Fibroblast of lung (primary cell): ENCODE measurements around the gene ALOXE3. TPM values are rescaled to one million over a fixed set of nuclear protein-coding genes. Genes with fewer than 3 reads are reported as not detected.

ENCODE experiments used
- DNase-seq, 2 donors: peaks; one replicate each; pipeline versions ENCODE4 v3.0.0 to v3.0.0-alpha.2; 2010; ENCODE audit warnings: low read depth in 2 of 2
- H2AFZ ChIP-seq: 2 replicates; pipeline ENCODE4 v1.5.1; 2012; ENCODE audit warnings: low read length, control low read depth, inconsistent platforms
- H3K27ac ChIP-seq: 2 replicates; pipeline ENCODE4 v1.5.1; 2011; ENCODE audit warnings: low read length, control low read depth; ENCODE audit not compliant: insufficient read depth
- H3K27me3 ChIP-seq: 2 replicates; pipeline ENCODE4 v1.5.1; 2011; ENCODE audit warnings: mild to moderate bottlenecking, low read length; ENCODE audit not compliant: control insufficient read depth, insufficient read depth
- H3K36me3 ChIP-seq: 2 replicates; pipeline ENCODE4 v1.5.1; 2011; ENCODE audit warnings: low read length; ENCODE audit not compliant: control insufficient read depth, insufficient read depth
- H3K4me1 ChIP-seq: 2 replicates; pipeline ENCODE4 v1.5.1; 2011; ENCODE audit warnings: low read length; ENCODE audit not compliant: control insufficient read depth, insufficient read depth; ENCODE audit errors: extremely low read depth
- H3K4me2 ChIP-seq: 2 replicates; pipeline ENCODE4 v1.5.1; 2011; ENCODE audit warnings: low read length, control low read depth; ENCODE audit not compliant: insufficient read depth; ENCODE audit errors: extremely low read depth
- H3K4me3 ChIP-seq, 4 experiments: fragments of 200-600 bp in 1 of 4; sonication (generic) in 1 of 4; replicated peaks in 1 of 4; 2 replicates each; pipeline ENCODE4 v1.5.1; 2011 to 2016; ENCODE audit warnings: low read length in 4 of 4, low read depth in 3 of 4, mild to moderate bottlenecking in 3 of 4, control low read depth in 2 of 4, inconsistent platforms in 1 of 4, mixed read lengths in 1 of 4; ENCODE audit not compliant: insufficient read depth in 1 of 4; ENCODE audit errors: control extremely low read depth in 1 of 4
- H3K79me2 ChIP-seq: 2 replicates; pipeline ENCODE4 v1.5.1; 2012; ENCODE audit warnings: mild to moderate bottlenecking, low read length, inconsistent platforms; ENCODE audit not compliant: control insufficient read depth, insufficient read depth
- H3K9ac ChIP-seq: 2 replicates; pipeline ENCODE4 v1.5.1; 2011; ENCODE audit warnings: mild to moderate bottlenecking, low read length, control low read depth; ENCODE audit not compliant: insufficient read depth
- H3K9me3 ChIP-seq: 2 replicates; pipeline ENCODE4 v1.5.1; 2012; ENCODE audit warnings: low read depth, low read length; ENCODE audit not compliant: control insufficient read depth, insufficient read depth
- H4K20me1 ChIP-seq: 2 replicates; pipeline ENCODE4 v1.5.1; 2011; ENCODE audit warnings: low read length; ENCODE audit not compliant: control insufficient read depth, insufficient read depth; ENCODE audit errors: extremely low read depth
- EZH2 ChIP-seq: IDR thresholded peaks from 2 replicates; pipeline ENCODE4 v1.5.1; 2012; ENCODE audit warnings: low read length, control low read depth, mild to moderate bottlenecking; ENCODE audit errors: missing control alignments
- polyA plus RNA-seq, 2 donors: library from polyadenylated mRNA; depleted of rRNA in 1 of 2; stranded (reverse) in 1 of 2; unstranded in 1 of 2; fragments of >200 nt; gene quantifications; 2 replicates each; pipeline ENCODE4 v1.2.1, GENCODE V29; 2011 to 2012; ENCODE audit warnings: missing spikeins in 1 of 2
- total RNA-seq: library from RNA; depleted of rRNA; stranded (reverse); fragments of >200 nt; gene quantifications from 2 replicates; pipeline ENCODE4 v1.2.1, GENCODE V29; 2014
- TF ChIP-seq, protein P1 (sequence below), 2 donors: IDR thresholded peaks in 1 of 2; conservative IDR thresholded peaks in 1 of 2; 1 replicate in 1 of 2; 2 replicates in 1 of 2; pipeline ENCODE4 v1.5.1; 2011 to 2012; ENCODE audit warnings: low read length in 2 of 2, control low read depth in 1 of 2, inconsistent platforms in 1 of 2, low read depth in 1 of 2, mild to moderate bottlenecking in 1 of 2

Gene ALOXE3
- total and polyA plus RNA-seq, 2 donors (not counting 1 experiment from before 2014, with no cell fraction given) = 0.01 TPM; not detected in 1

DNA sequence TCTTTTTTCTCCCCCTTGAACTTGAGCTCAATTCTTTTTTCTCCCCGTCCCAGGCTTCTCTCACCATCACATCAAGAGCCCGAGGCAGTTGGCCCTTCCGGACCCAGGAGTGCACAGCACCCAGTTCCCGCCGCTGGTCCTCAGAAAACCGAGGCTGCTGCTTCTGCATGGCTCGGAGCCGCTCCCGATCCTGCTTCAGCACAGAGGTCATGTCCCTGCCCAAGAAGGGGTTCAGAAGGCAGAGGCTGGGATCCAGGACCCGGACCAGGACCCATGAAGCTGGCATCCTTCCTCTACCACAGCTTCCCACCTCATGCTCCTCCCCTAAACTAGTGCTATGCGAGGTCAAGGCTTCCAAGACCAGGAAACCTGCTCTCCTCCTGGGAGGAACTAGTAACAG lies 23.4 kb upstream of the ALOXE3 start:
- H3K79me2 ChIP-seq = no peaks in the 10 kb centered on the region
- no peaks in the 10 kb centered on the region for H3K27me3 ChIP-seq
- TF ChIP-seq, protein P1, sequence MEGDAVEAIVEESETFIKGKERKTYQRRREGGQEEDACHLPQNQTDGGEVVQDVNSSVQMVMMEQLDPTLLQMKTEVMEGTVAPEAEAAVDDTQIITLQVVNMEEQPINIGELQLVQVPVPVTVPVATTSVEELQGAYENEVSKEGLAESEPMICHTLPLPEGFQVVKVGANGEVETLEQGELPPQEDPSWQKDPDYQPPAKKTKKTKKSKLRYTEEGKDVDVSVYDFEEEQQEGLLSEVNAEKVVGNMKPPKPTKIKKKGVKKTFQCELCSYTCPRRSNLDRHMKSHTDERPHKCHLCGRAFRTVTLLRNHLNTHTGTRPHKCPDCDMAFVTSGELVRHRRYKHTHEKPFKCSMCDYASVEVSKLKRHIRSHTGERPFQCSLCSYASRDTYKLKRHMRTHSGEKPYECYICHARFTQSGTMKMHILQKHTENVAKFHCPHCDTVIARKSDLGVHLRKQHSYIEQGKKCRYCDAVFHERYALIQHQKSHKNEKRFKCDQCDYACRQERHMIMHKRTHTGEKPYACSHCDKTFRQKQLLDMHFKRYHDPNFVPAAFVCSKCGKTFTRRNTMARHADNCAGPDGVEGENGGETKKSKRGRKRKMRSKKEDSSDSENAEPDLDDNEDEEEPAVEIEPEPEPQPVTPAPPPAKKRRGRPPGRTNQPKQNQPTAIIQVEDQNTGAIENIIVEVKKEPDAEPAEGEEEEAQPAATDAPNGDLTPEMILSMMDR (conservative IDR thresholded peaks at IDR 0.05 in 1 of 2, IDR thresholded peaks at IDR 0.05 in 1 of 2; ENCODE audit: low read depth in 1 of 2, low read length in 2 of 2) = no peak
- TF ChIP-seq EZH2 = no peak
- peaks cover 25% of the 10 kb centered on the region for H3K36me3 ChIP-seq
- H4K20me1 ChIP-seq = no peaks in the 10 kb centered on the region
- no peak overlapping the region for H2AFZ ChIP-seq
- DNase-seq = no peak
- H3K27ac ChIP-seq = no peak overlapping the region
- no peak overlapping the region for H3K9ac ChIP-seq
- no peak overlapping the region for H3K4me2 ChIP-seq
- no peak overlapping the region for H3K4me3 ChIP-seq
- peaks cover 8% of the 10 kb centered on the region for H3K4me1 ChIP-seq
- no peaks in the 10 kb centered on the region for H3K9me3 ChIP-seq

DNA sequence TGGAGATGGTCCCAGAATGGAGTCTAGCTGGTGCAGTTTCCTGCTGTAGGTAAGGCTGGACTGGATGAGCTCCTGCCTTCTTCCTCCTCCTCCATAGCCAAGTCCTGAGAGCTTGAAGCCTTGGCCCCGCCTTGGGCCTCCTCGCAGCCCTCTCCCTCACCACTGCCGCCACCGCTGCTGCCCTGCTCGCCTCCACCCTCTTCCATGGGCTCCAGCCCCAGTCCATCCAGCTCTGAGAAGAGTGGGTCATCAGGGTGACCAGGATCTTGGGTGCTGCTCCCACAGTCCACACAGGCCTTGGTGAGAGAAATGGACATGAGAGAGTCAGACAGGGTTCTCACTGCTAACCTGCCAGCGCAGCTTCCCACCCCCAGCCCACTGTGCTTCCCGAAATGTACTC lies 22.7 kb upstream of the ALOXE3 start:
- DNase-seq = no peak
- Histone ChIP-seq H3K79me2 (no peaks in the 10 kb centered on the region), H3K36me3 (peaks cover 21% of the 10 kb centered on the region), H4K20me1 (no peaks in the 10 kb centered on the region), H3K4me1 (peaks cover 8% of the 10 kb centered on the region), H3K9me3 (no peaks in the 10 kb centered on the region), H3K27ac (no peak overlapping the region), H2AFZ (no peak overlapping the region), H3K4me2 (no peak overlapping the region), H3K4me3 (no peak overlapping the region), H3K9ac (no peak overlapping the region), H3K27me3 (no peaks in the 10 kb centered on the region)
- TF ChIP-seq EZH2 = no peak
- TF ChIP-seq, protein P1 (conservative IDR thresholded peaks at IDR 0.05 in 1 of 2, IDR thresholded peaks at IDR 0.05 in 1 of 2; ENCODE audit: low read depth in 1 of 2, low read length in 2 of 2) = no peak

DNA sequence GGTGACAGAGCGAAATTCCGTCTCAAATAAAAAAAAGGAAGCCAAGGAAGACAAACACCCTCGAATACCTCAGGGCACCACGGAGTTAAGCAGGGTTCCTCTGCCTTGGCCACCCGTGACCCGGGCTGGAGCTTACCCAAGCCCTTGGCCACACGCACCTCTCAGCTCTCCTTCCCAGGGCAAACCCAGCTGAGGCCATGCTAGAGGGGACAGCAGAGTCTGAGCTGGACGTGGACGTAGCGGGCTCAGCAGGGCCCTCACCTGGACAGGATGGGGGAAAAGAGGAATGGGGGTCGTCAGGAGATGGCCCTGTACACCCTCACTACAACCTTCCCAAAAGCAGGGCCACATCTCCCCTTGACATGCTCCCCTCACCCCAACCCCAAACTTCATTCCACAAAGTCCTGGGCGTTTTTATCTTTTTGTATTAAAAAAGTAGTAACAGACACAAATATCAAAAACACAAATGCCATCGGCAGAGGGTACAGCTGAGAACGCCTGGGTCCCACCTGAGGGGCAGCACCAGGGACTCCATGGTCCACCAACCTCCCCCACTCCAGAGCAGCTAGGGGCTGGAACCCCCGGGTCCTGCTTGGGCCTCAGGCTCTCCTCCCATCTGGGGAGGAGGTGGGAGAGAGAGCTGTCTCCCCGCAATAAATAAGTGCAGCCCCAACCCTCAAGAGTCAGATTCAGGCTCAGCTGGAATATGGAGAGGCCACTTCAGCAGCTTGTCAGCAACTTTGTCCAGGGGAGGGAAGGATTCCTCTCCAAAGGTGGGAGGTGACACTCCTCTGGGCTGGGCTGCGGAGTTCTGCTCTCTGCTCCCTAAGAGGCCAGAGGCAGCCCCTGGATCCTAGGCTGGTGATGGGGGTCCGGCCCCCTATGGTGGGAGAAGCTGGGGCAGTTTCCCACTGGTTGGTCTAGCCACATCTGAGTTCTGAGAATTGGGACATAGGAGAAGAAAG lies 22.0 kb upstream of the ALOXE3 start:
- DNase-seq = no peak
- no peak overlapping the region for H3K27ac ChIP-seq

More for the DNA sequence above, 22.0 kb upstream of the ALOXE3 start:
- H3K4me1 ChIP-seq = peaks cover 8% of the 10 kb centered on the region
- H3K4me3 ChIP-seq = no peak overlapping the region
- no peaks in the 10 kb centered on the region for H4K20me1 ChIP-seq
- no peak overlapping the region for H3K4me2 ChIP-seq
- H3K9ac ChIP-seq = no peak overlapping the region
- no peaks in the 10 kb centered on the region for H3K79me2 ChIP-seq
- H2AFZ ChIP-seq = no peak overlapping the region
- TF ChIP-seq, protein P1 (conservative IDR thresholded peaks at IDR 0.05 in 1 of 2, IDR thresholded peaks at IDR 0.05 in 1 of 2; ENCODE audit: low read depth in 1 of 2, low read length in 2 of 2) = no peak
- TF ChIP-seq EZH2 = no peak
- H3K27me3 ChIP-seq = no peaks in the 10 kb centered on the region
- no peaks in the 10 kb centered on the region for H3K9me3 ChIP-seq
- H3K36me3 ChIP-seq = peaks cover 19% of the 10 kb centered on the region
